ENCODE measurements around the gene PPP2R5B. TPM values are rescaled to one million over a fixed set of nuclear protein-coding genes. Genes with fewer than 3 reads are reported as not detected.
A peak's percentile ranks its signal among the peaks of the same experiment; 100 is the strongest.

Gene PPP2R5B
- total and polyA plus RNA-seq, 9 of the 15 experiments (the other 6 are each of a cell fraction or from before 2014, with no cell fraction given): 0.10 to 7.8 (median 3.3) TPM

DNA sequence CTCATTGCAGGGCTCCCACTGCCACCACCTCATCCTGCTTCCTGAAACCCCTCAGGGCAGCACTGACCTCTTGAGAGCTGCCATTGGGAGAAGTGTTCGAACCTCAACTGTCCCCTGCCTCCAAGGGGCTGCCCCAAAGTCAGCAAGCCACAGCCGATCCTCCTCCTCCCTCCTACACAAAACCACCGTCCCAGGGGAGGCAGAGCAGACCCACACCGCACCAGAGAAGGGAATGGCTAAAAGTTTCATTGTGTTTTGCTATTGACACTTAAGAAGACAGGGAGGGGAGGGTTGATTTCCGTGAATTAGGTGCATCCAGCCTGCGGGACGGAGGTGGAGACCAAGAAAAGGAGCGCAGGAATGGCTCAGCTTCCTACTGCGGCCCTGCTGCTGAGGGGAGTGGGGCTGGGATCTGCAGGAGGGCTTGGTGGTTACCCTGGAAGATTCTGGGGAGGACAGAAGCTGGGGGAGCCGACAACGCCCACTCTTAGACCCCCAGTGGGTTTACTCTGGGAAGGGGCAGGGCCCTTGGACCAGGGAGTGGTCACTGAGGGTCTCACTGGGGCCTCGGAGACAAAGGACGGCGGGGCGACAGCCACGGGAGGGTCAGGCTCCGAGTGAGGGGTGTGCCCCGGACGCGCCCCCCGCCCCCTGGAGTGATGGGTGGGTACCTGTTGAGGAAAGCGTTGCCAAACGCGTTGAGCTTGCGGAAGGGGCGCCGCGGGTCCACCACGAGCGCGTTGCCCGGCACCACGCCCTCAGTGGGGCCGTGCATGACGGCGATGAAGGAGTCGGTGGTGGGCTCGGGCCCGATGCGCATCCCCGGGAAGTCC is 46.9 kb upstream of the PPP2R5B start (continued):
- no peak for TF ChIP-seq RAD21 (CRISPR knock-in tag; conservative IDR thresholded peaks at IDR 0.05 in 1 of 2, IDR thresholded peaks at IDR 0.05 in 1 of 2)
- TF ChIP-seq SRSF9 (IDR thresholded peaks at IDR 0.05; ENCODE audit: borderline replicate concordance, low read depth, low read length): no peak
- TF ChIP-seq SMAD1 (IDR thresholded peaks at IDR 0.05; ENCODE audit: low read depth, low read length, partially characterized antibody): no peak
- TF ChIP-seq ZBTB26 (CRISPR knock-in tag; IDR thresholded peaks at IDR 0.05): no peak
- TF ChIP-seq CBX2 (IDR thresholded peaks at IDR 0.05; ENCODE audit: insufficient read depth, low read length, poor library complexity, severe bottlenecking): no peak
- peak; percentile 87 for TF ChIP-seq ZNF263 (CRISPR knock-in tag; IDR thresholded peaks at IDR 0.05; ENCODE audit: borderline replicate concordance)
- no peak for TF ChIP-seq ATF1 (CRISPR knock-in tag; IDR thresholded peaks at IDR 0.05)
- TF ChIP-seq ATF1 (tag; IDR thresholded peaks at IDR 0.05): no peak
- no peak for TF ChIP-seq MTA2 (IDR thresholded peaks at IDR 0.05; ENCODE audit: low read depth)
- TF ChIP-seq, protein P1, sequence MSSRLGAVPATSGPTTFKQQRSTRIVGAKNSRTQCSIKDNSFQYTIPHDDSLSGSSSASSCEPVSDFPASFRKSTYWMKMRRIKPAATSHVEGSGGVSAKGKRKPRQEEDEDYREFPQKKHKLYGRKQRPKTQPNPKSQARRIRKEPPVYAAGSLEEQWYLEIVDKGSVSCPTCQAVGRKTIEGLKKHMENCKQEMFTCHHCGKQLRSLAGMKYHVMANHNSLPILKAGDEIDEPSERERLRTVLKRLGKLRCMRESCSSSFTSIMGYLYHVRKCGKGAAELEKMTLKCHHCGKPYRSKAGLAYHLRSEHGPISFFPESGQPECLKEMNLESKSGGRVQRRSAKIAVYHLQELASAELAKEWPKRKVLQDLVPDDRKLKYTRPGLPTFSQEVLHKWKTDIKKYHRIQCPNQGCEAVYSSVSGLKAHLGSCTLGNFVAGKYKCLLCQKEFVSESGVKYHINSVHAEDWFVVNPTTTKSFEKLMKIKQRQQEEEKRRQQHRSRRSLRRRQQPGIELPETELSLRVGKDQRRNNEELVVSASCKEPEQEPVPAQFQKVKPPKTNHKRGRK (tag; IDR thresholded peaks at IDR 0.05): no peak
- no peak for TF ChIP-seq BCLAF1 (IDR thresholded peaks at IDR 0.05; ENCODE audit: borderline replicate concordance in 1 of 2, control insufficient read depth in 1 of 2, low read depth in 2 of 2, low read length in 1 of 2)
- TF ChIP-seq NFE2L1 (tag; IDR thresholded peaks at IDR 0.05; ENCODE audit: borderline replicate concordance, low read depth): no peak
- TF ChIP-seq ZKSCAN1 (IDR thresholded peaks at IDR 0.05; ENCODE audit: low read depth, low read length): no peak
- TF ChIP-seq, protein P2, sequence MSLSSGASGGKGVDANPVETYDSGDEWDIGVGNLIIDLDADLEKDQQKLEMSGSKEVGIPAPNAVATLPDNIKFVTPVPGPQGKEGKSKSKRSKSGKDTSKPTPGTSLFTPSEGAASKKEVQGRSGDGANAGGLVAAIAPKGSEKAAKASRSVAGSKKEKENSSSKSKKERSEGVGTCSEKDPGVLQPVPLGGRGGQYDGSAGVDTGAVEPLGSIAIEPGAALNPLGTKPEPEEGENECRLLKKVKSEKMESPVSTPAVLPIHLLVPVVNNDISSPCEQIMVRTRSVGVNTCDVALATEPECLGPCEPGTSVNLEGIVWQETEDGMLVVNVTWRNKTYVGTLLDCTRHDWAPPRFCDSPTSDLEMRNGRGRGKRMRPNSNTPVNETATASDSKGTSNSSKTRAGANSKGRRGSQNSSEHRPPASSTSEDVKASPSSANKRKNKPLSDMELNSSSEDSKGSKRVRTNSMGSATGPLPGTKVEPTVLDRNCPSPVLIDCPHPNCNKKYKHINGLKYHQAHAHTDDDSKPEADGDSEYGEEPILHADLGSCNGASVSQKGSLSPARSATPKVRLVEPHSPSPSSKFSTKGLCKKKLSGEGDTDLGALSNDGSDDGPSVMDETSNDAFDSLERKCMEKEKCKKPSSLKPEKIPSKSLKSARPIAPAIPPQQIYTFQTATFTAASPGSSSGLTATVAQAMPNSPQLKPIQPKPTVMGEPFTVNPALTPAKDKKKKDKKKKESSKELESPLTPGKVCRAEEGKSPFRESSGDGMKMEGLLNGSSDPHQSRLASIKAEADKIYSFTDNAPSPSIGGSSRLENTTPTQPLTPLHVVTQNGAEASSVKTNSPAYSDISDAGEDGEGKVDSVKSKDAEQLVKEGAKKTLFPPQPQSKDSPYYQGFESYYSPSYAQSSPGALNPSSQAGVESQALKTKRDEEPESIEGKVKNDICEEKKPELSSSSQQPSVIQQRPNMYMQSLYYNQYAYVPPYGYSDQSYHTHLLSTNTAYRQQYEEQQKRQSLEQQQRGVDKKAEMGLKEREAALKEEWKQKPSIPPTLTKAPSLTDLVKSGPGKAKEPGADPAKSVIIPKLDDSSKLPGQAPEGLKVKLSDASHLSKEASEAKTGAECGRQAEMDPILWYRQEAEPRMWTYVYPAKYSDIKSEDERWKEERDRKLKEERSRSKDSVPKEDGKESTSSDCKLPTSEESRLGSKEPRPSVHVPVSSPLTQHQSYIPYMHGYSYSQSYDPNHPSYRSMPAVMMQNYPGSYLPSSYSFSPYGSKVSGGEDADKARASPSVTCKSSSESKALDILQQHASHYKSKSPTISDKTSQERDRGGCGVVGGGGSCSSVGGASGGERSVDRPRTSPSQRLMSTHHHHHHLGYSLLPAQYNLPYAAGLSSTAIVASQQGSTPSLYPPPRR (CRISPR knock-in tag; IDR thresholded peaks at IDR 0.05; ENCODE audit: borderline replicate concordance): no peak
- no peak for TF ChIP-seq XRCC5 (IDR thresholded peaks at IDR 0.05; ENCODE audit: low read depth, low read length)
